HG03045 (cell line): ENCODE measurements around the gene OGDH.
"Not testable (repeated sequence)": the region's sequence is repeated elsewhere in the genome, so short reads cannot be mapped to it uniquely, and the experiment has no call there.

Experiments used
- ATAC-seq: cut with Tn5 transposase; IDR thresholded peaks from one replicate; pipeline ENCODE4 v1.9.1; 2021; ENCODE audit warnings: mild to moderate bottlenecking, moderate library complexity; ENCODE audit not compliant: unreplicated experiment

The OGDH gene

GRCh38 chr7:44606341-44607140 lies at the start of gene OGDH:
OGDH (plus strand) TSS chr7:44606627; CDS start chr7:44624344, 17,717 bp downstream.
- ATAC-seq = peak; percentile 95

GRCh38 chr7:44557485-44557884 lies 48.9 kb upstream of the OGDH start:
- no peak for ATAC-seq

- no peak for ATAC-seq
Measured at GRCh38 chr7:44559485-44559884, 46.9 kb upstream of the OGDH start.

- ATAC-seq = no peak
Measured at GRCh38 chr7:44561481-44561880, 44.9 kb upstream of the OGDH start.

GRCh38 chr7:44561962-44562621 lies 44.3 kb upstream of the OGDH start:
- ATAC-seq = no peak

GRCh38 chr7:44562622-44562962 lies 43.8 kb upstream of the OGDH start:
- not testable (repeated sequence) for ATAC-seq

- ATAC-seq = no peak
Measured at GRCh38 chr7:44563171-44563679, 43.2 kb upstream of the OGDH start.

GRCh38 chr7:44564606-44565005 lies 41.8 kb upstream of the OGDH start:
- ATAC-seq = no peak

GRCh38 chr7:44565097-44565794 lies 41.2 kb upstream of the OGDH start:
- ATAC-seq = peak; percentile 62

GRCh38 chr7:44565795-44566559 lies 40.5 kb upstream of the OGDH start:
- peak; percentile 17 for ATAC-seq

GRCh38 chr7:44566680-44567079 lies 39.7 kb upstream of the OGDH start:
- ATAC-seq = no peak

- no peak for ATAC-seq
Measured at GRCh38 chr7:44567884-44568283, 38.5 kb upstream of the OGDH start.

- ATAC-seq = no peak
Measured at GRCh38 chr7:44568771-44569560, 37.5 kb upstream of the OGDH start.

GRCh38 chr7:44569959-44570358 lies 36.5 kb upstream of the OGDH start:
- ATAC-seq = no peak

- no peak for ATAC-seq
Measured at GRCh38 chr7:44572771-44573170, 33.7 kb upstream of the OGDH start.

GRCh38 chr7:44573464-44574286 lies 32.8 kb upstream of the OGDH start, which contains the start of gene DDX56:
DDX56 (minus strand) TSS chr7:44573908; CDS start chr7:44573895, 13 bp downstream.
- peak; percentile 93 for ATAC-seq

- ATAC-seq = no peak
Measured at GRCh38 chr7:44574287-44574872, 32.0 kb upstream of the OGDH start.

- ATAC-seq = no peak
Measured at GRCh38 chr7:44575054-44575453, 31.4 kb upstream of the OGDH start.

- ATAC-seq = no peak
Measured at GRCh38 chr7:44576228-44576627, 30.2 kb upstream of the OGDH start.
